Spinal cord (tissue), 10 donors: ENCODE data around the gene IVD. TPM values are rescaled to one million over a fixed set of nuclear protein-coding genes. Genes with fewer than 3 reads are reported as not detected.

Experiments
- DNase-seq, 6 donors: peaks; one replicate each; pipeline versions ENCODE4 v3.0.0 to v3.0.0-alpha.2; 2013 to 2015; ENCODE audit warnings: low spot score in 6 of 6, low read depth in 4 of 6
- H3K27ac ChIP-seq: one replicate; pipeline ENCODE4 v1.5.1; 2013; ENCODE audit warnings: low read depth, low read length, control low read depth
- H3K27me3 ChIP-seq: one replicate; pipeline ENCODE4 v1.6.1; 2013; ENCODE audit warnings: low read length; ENCODE audit not compliant: control insufficient read depth, insufficient read depth
- H3K36me3 ChIP-seq: one replicate; pipeline ENCODE4 v1.6.1; 2013; ENCODE audit warnings: low read length; ENCODE audit not compliant: control insufficient read depth, insufficient read depth
- H3K4me1 ChIP-seq: one replicate; pipeline ENCODE4 v1.6.1; 2013; ENCODE audit warnings: low read length; ENCODE audit not compliant: control insufficient read depth, insufficient read depth
- H3K4me3 ChIP-seq: one replicate; pipeline ENCODE4 v1.5.1; 2013; ENCODE audit warnings: low read depth, low read length, control low read depth
- H3K9me3 ChIP-seq: one replicate; pipeline ENCODE4 v1.6.1; 2013; ENCODE audit warnings: low read length; ENCODE audit not compliant: control insufficient read depth, insufficient read depth
- WGBS: methylation state at CpG from one replicate; pipeline ENCODE4 v1.1.5; 2013; ENCODE audit warnings: missing lambda C conversion rate; ENCODE audit not compliant: insufficient coverage; 5-methylcytosine and 5-hydroxymethylcytosine counted together
- polyA plus RNA-seq, 2 donors: library from polyadenylated mRNA; unstranded; fragments of 120-200 nt; gene quantifications; one replicate each; pipeline ENCODE4 v1.2.1, GENCODE V29; 2013; ENCODE audit not compliant: insufficient read length in 2 of 2
- total RNA-seq, 2 donors: library from RNA; depleted of rRNA in 1 of 2; stranded (reverse); fragments of 120-200 nt in 1 of 2; fragments of >200 nt in 1 of 2; gene quantifications; one replicate each; pipeline versions ENCODE4 v1.2.3 to v1.2.4, GENCODE V29; 2013 to 2014
- donor health status: healthy.

Gene IVD
- total and polyA plus RNA-seq, 4 donors = 45.5 to 105 (median 63.8) TPM

DNA sequence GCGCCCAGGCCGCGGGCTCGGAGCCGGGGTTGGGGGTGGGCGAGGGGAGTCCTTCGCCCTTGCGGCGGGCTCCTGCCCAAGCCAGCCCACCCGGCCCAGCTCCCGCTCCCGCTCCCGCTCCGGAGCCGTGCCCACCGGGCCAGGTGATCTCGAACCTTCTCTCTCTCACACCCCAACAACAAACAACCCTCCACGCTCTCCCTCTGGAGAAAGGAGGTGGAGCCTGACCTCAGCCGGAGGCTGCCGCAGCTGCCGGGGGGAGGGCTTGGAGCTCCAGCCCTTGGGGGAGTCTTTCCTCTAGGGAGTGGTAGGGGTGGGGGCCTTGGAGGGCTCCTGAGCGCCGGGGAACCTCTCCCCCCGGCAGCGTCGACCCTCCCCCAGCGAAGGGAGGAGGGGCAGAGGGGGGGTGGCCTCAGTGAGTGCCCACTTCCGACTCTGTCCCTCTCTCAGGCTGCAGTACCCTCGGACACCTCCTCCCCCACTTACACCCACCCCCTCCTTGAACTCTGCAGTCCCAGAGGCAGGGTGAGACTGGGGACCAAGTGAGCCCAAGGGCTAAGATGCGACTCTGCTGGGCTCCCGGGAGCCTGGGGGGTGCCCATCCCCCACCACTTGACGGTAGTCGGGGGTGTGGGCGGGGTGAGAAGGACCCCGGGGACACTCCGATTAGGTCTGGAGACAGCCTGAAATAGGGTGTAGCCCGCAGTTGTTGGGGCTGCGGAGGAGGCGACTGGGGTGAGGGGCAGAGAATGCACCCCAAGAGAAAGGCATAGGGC, 30.7 kb downstream of the IVD start:
- WGBS = 1% methylated on average over 14 of the region's 39 CpGs
- no peaks in the 10 kb centered on the region for H3K36me3 ChIP-seq
- DNase-seq = no peak
- peaks cover 53% of the 10 kb centered on the region for H3K4me1 ChIP-seq
- H3K27me3 ChIP-seq = peaks cover 62% of the 10 kb centered on the region
- H3K9me3 ChIP-seq = no peaks in the 10 kb centered on the region
- H3K4me3 ChIP-seq = peak overlapping the region; percentile 41
- H3K27ac ChIP-seq = no peak overlapping the region

DNA sequence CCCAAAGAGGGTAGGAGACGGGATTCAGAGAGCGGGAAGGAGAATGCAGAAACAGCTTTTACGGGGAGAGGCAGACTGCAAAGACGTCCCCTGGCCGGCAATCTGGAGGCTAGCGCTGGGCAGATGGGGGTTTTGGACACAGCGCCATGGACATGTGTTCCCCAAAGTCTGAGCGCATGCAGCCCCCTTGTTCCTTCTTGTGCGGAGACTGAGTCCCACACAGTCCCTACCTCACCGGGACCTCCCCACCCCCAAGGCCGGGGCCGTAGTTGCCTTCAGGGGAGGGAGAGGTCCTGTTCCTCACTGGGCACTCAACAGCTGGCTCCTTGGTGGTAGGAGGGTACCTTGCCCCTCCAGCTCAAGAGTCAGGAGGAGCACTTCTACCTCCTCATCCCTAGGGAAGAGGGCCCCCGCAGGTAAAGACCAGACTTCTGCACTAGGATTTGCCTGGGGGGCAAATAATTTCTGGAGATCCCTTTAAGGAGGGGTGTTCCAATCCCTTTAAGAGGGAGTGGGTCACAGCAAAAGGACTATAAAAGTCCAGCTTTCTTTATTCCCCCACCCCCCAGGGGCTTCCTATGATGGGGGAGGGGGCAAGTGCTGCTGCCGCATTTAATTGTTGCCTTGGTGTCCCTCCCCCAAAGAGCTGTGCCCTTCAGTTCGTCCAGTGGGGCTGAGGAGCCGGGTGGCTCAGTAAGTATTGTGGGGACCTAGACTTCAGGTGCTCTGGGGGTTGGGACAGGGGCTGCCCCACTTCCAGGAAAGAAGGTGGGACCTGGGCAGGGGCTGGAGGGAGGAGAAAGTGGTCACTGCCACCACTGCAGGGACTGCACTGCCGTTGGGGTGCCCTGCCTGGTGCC, 31.5 kb downstream of the IVD start:
- WGBS = 2% methylated on average over 10 of the region's 17 CpGs
- Histone ChIP-seq H3K4me3 (peak overlapping the region; percentile 41), H3K4me1 (peaks cover 53% of the 10 kb centered on the region), H3K9me3 (no peaks in the 10 kb centered on the region), H3K36me3 (no peaks in the 10 kb centered on the region), H3K27me3 (peaks cover 62% of the 10 kb centered on the region), H3K27ac (no peak overlapping the region)
- DNase-seq = peak in 1 of 6 donors; percentile 33

GRCh38 chr15:40437752-40438687, 32.4 kb downstream of the IVD start:
- H3K27me3 ChIP-seq = peaks cover 62% of the 10 kb centered on the region
- WGBS = 27% methylated on average over 18 of the region's 21 CpGs
- H3K4me1 ChIP-seq = peaks cover 60% of the 10 kb centered on the region

GRCh38 chr15:40438712-40439111, 33.1 kb downstream of the IVD start:
- peaks cover 62% of the 10 kb centered on the region for H3K27me3 ChIP-seq
- H3K4me3 ChIP-seq = no peak overlapping the region

More at GRCh38 chr15:40437752-40438687, 32.4 kb downstream of the IVD start:
- Histone ChIP-seq H3K4me3 (no peak overlapping the region), H3K27ac (no peak overlapping the region), H3K36me3 (no peaks in the 10 kb centered on the region), H3K9me3 (no peaks in the 10 kb centered on the region)
- DNase-seq = no peak

GRCh38 chr15:40439461-40439959, 33.9 kb downstream of the IVD start:
- peaks cover 65% of the 10 kb centered on the region for H3K4me1 ChIP-seq
- H3K4me3 ChIP-seq = peak overlapping the region; percentile 56
- H3K36me3 ChIP-seq = no peaks in the 10 kb centered on the region
- no peak overlapping the region for H3K27ac ChIP-seq
- 9% methylated on average over 8 of the region's 15 CpGs for WGBS
- H3K27me3 ChIP-seq = peaks cover 59% of the 10 kb centered on the region
- H3K9me3 ChIP-seq = no peaks in the 10 kb centered on the region
- DNase-seq = peak in 1 of 6 donors; percentile 31

More at GRCh38 chr15:40438712-40439111, 33.1 kb downstream of the IVD start:
- WGBS = 64% methylated on average over 9 of the region's 12 CpGs
- no peaks in the 10 kb centered on the region for H3K9me3 ChIP-seq
- DNase-seq = no peak
- no peaks in the 10 kb centered on the region for H3K36me3 ChIP-seq
- peaks cover 65% of the 10 kb centered on the region for H3K4me1 ChIP-seq
- H3K27ac ChIP-seq = no peak overlapping the region

DNA sequence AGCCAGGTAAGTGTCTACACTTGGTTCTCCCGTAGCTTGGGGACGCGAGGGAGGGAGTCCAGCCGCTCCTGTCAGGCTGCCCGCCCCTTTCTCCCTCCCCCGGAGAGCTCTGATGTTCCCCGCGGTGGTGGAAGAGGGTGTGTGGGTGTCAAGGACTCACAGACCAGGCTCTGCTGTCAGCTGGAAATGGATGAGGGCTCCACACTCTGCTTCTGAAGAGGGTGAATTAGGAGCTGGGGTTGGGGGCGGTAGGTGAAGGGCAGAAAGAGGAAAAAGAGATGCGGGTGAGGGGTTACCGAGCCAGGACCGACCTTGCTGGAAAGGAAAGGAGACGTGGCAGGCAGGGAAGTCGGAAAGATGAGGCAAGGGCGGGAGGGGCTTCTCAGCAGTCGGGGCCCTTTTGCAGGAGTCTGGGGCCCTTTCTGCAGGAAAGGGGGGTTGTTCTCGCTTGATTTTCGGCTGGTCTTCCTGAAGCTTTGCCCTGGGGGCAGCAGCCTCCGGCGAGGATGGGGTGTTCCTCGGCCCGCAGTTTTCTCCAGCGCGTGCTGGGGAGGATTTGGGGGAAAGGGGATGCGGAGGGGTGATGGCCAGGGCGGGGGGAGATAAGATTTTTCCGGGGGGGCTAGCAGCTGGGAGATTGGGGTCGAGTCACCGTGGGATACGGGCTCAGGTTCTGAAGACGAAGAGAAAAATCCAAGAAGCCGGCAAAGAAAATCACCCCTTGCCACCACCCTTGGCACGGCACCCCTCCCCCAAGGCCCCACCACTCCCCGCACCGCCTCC, 34.6 kb downstream of the IVD start:
- H3K27ac ChIP-seq = no peak overlapping the region
- peaks cover 64% of the 10 kb centered on the region for H3K4me1 ChIP-seq
- H3K36me3 ChIP-seq = no peaks in the 10 kb centered on the region
- H3K27me3 ChIP-seq = peaks cover 52% of the 10 kb centered on the region
- H3K4me3 ChIP-seq = peak overlapping the region; percentile 56
- H3K9me3 ChIP-seq = no peaks in the 10 kb centered on the region
- WGBS = under 1% methylated on average over 25 of the region's 35 CpGs
- DNase-seq = peak in 2 of 6 donors; percentile 35 to 38

DNA sequence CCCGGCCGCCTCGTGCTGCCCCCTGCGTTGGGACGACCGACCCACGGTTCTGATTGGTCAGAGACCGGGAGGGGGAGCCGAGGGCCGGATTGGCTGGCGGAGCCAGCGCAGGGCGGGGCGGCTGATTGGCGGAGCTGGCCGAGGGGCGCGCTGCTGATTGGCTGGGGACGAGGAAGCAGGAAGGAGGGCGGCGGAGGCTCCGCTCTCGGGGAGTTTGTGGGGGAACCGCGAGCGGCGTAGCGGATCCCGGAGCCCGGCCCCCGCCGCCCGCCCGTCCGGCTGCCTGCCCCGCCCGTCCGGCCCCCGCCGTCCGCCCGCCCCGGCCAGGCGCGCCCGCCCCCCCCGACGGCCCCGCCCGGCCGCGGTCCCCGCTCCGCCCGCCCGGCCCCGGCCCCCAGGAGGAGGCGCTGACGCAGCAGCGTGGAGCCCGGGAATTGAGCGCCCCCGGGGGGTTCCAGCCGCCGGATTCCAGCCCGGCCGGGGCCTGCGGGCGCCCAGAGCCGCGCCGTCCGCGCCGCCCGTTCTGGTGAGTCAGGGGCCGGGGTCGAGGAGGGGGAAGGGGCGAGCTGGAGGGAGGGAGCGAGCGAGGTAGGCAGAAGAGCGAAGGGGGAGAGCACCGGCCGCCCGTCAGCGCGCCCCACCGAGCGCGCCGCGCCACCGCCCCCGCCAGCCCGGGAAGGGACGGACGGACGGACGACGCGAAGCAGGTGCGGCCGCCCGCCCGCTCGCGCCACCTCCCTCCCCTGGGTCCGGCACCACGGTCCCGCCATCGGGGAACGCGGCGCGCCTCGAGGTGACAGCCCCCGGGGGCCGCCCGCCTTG, 35.4 kb downstream of the IVD start, which contains the start of gene BAHD1:
Gene BAHD1, plus strand, starts transcription at position 211 of the 822 bp plus-strand sequence. CDS start 17,512 bp downstream, outside the sequence.
- H3K27me3 ChIP-seq = peaks cover 44% of the 10 kb centered on the region
- no peak within 1 kb of the TSS for H3K27ac ChIP-seq
- WGBS = under 1% methylated on average over 116 of the region's 119 CpGs

More for the DNA sequence above, 35.4 kb downstream of the IVD start, which contains the start of gene BAHD1:
- H3K4me1 ChIP-seq = peaks cover 64% of the 10 kb centered on the region
- peak within 1 kb of the TSS; percentile 57 for H3K4me3 ChIP-seq
- H3K9me3 ChIP-seq = no peaks in the 10 kb centered on the region
- no peaks in the 10 kb centered on the region for H3K36me3 ChIP-seq
- peak; percentile 72 to 98 (median 90) for DNase-seq
